Loucy (cell line): ENCODE results near the gene FZD10.

Experiments
- EZH2phosphoT487 ChIP-seq: fragments of 200-600 bp; IDR thresholded peaks from 2 replicates; pipeline ENCODE4 v1.6.1; 2018; ENCODE audit warnings: antibody characterized with exemption, mild to moderate bottlenecking, moderate library complexity, borderline replicate concordance
- TF ChIP-seq, protein P1 (sequence below): fragments of 200-600 bp; sonication (generic); conservative IDR thresholded peaks from 2 replicates; pipeline ENCODE4 v1.5.1; 2014; ENCODE audit warnings: mild to moderate bottlenecking, antibody characterized with exemption, low read length

DNA sequence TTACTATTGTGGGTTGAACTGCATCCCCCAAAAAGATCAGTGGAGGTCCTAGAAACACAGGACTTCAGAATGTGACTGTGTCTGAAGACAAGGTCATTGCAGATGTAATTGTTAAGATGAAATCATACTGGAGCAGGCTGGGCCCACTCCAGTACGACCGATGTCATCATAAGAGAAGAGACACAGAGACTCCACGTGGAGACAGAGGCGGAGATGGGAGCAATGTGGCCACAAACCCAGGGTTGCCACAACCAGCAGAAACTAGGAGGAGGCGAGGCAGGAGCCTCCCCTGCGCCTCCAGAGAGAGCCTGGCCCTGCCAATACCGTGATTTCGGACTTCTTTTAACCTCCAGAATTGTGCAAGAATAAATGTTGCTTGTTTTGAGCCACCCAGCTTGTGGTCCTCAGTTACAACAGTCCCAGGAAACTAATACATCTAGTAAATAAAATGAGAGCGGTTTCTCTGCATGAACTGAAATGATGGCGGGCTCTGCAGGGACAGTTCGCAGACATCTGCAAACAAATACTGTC lies 25.7 kb upstream of the FZD10 start:
- TF ChIP-seq, protein P1, sequence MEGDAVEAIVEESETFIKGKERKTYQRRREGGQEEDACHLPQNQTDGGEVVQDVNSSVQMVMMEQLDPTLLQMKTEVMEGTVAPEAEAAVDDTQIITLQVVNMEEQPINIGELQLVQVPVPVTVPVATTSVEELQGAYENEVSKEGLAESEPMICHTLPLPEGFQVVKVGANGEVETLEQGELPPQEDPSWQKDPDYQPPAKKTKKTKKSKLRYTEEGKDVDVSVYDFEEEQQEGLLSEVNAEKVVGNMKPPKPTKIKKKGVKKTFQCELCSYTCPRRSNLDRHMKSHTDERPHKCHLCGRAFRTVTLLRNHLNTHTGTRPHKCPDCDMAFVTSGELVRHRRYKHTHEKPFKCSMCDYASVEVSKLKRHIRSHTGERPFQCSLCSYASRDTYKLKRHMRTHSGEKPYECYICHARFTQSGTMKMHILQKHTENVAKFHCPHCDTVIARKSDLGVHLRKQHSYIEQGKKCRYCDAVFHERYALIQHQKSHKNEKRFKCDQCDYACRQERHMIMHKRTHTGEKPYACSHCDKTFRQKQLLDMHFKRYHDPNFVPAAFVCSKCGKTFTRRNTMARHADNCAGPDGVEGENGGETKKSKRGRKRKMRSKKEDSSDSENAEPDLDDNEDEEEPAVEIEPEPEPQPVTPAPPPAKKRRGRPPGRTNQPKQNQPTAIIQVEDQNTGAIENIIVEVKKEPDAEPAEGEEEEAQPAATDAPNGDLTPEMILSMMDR = no peak
- no peak for TF ChIP-seq EZH2phosphoT487
